Limb (tissue), 2 donors: ENCODE results near the gene CREBL2.

Source experiments
- DNase-seq, 2 donors: peaks; one replicate each; pipeline ENCODE4 v3.0.0-alpha.2; 2016; ENCODE audit errors: extremely low spot score in 2 of 2

Gene CREBL2

GRCh38 chr12:12673296-12673695 lies 61.6 kb downstream of the CREBL2 start:
- DNase-seq, result no peak

GRCh38 chr12:12676605-12677004 lies 64.9 kb downstream of the CREBL2 start:
- DNase-seq, result no peak

GRCh38 chr12:12681061-12681765 lies 69.5 kb downstream of the CREBL2 start:
- DNase-seq, result no peak

GRCh38 chr12:12682284-12682683 lies 70.6 kb downstream of the CREBL2 start:
- no peak for DNase-seq

GRCh38 chr12:12683136-12683697 lies 71.5 kb downstream of the CREBL2 start:
- DNase-seq, result no peak

GRCh38 chr12:12683725-12684124 lies 72.0 kb downstream of the CREBL2 start:
- DNase-seq, result no peak

DNA sequence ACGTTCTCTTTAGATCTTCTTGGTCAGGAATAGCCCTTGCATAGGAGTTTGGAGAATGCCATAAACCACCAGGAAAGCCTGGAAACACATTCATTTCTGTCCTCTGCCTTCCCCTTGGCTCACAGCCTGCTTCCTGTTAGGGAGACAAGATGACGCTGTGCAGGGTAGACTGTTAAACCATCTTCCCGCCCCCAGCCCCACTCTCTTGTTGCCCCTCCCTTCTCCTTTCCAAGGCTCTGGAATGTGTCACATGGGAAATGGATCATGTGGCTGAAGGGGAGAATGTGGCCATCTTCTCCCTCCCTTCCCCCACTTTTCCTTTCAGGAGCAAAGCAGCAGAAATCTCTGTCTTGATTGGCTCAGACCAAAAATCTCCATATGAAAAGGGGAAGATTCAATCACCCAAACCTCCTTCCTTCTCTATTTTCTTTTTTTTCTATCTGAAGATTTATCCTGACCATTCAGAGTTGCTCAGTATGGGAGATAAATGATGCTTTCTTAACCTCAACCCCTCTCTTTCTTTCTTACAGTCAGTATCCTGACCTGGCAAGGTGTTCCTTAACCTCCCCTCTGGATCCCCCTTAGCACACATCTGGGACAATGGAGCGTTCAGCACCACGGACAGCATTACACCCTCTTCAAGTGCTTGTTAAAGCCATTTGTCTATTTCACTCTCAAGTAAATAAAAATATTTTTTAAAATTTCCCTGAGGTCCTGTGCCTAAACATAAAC lies 72.9 kb downstream of the CREBL2 start:
- DNase-seq, result peak; percentile 56 to 76

DNA sequence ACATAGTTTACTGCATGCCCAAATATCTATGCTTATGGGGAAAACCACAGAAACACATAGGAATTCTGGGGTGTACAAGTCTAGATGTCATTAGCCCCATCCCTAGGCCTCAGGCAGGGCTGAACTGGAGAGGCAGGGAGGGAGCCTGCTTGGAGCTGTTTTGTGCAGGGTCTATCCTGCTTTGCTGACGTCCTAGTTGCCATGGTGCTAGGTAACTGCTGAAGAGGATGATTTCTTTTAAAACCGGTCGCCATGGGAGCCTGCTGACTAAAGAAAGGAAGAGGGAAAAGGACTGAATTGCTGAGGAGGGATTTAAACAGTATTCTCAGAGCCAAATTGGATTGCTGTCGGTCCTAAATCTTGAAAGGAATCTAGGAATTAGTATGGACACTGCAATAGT lies 73.6 kb downstream of the CREBL2 start:
- peak in 1 of 2 donors; percentile 51 for DNase-seq

- DNase-seq, result no peak
Measured at GRCh38 chr12:12686472-12686871, 74.8 kb downstream of the CREBL2 start.

DNA sequence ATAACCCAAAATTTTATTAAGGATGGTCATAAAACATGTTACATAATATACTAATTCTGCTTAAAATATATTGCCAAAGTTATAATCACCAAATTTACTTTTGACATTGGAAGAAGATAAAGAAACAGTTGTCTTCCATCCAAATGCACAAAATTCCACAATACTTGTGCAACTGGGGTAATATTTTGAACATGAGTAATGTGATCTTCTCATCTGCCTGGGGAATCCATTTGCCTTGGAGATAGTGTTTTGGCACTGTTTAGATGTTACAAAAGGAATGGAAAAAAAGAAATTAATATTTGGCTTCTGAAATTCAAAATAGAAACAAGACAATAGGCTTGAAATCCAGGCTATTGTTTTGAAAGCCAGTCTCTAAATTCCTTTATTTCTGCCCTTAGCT lies 75.2 kb downstream of the CREBL2 start:
- DNase-seq, result no peak

GRCh38 chr12:12689647-12690300 lies 78.1 kb downstream of the CREBL2 start:
- no peak for DNase-seq

GRCh38 chr12:12691549-12691948 lies 79.9 kb downstream of the CREBL2 start:
- no peak for DNase-seq

DNA sequence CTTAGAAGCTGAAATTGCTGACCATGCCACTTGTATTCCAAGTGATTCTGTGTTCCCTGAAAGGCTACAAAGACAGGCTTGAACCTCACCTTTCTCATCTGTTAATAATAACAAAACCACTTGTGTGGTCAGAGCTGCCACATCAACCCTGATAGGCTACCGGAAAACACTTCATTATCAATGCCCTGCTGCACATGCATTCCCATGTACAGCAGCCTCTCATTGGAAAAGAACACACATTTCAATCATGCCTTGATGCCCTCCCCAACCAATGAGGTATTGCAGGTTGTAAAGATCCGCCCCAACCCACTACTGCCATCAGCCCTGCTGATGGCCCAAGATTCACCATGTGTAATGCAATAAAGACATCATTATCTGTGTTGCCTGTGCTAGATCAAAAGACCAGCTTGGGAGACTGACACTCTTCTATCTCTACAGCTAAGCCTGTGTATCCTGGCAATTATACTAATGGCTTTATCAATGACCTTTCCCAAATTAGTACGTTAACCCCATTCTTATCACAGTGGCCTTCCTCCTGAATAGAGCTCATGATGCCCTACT lies 81.5 kb downstream of the CREBL2 start:
- no peak for DNase-seq
